NOMO-1 (cell line): Measurements from ENCODE around the gene NUP188.

Experiments used
- DNase-seq, 2 experiments: peaks; one replicate each; lab custom pipeline; 2025; ENCODE audit not compliant: unreplicated experiment in 2 of 2; lab: John Stamatoyannopoulos, UW

NUP188 gene

GRCh38 chr9:128947527-128948301, at the start of gene NUP188, which contains the start of gene DOLK:
Gene NUP188 (plus strand): TSS chr9:128947699. CDS start chr9:128947720, 21 bp downstream.
Gene DOLK (minus strand): TSS chr9:128947603. CDS start chr9:128947303, 300 bp downstream.
- DNase-seq: peak; percentile 84 to 95

- DNase-seq: no peak
Measured at GRCh38 chr9:128898382-128898781, 49.1 kb upstream of the NUP188 start.

- no peak for DNase-seq
Measured at GRCh38 chr9:128898845-128899565, 48.5 kb upstream of the NUP188 start.

GRCh38 chr9:128899566-128900322, 47.8 kb upstream of the NUP188 start:
- peak in 1 of 2 experiments; percentile 33 for DNase-seq

- DNase-seq: no peak
Measured at GRCh38 chr9:128901379-128901778, 46.1 kb upstream of the NUP188 start.

GRCh38 chr9:128901822-128902221, 45.7 kb upstream of the NUP188 start:
- no peak for DNase-seq

DNA sequence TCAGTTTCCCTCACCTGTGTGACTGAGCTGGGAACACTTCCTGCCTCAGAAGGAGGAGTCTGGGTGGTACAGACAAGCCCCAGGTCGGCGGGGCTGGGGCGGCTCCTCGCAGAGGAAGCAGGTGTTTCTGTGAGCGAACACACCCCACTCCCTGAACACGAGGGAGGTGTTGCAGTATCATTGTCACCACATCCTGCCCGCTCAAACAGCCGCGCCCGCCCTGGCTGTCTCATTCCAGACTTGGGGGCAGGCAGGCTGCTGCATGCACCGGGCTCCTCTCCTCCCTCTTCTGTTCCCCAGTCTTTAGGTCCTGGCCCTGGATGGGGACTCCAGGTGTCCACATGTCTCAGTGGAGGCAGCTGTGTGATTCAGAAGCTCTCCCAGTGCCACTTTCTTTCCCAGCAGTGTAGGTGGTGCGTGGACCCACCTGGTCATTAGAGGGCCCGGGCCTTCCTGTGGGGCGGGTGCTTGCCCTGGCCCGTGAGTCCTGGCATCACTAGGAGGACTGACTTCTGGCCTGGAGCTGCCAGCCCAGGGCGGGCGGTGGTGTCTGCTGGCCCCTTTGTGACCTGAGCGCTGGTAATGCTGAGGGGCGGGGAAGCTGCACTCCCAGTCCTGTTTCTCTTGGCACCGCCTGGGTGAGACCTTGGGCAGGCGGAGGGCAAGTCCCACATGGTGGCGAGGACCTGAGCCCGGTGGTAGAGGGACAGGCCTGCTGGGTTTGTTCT, 45.0 kb upstream of the NUP188 start:
- peak; percentile 29 to 35 for DNase-seq

DNA sequence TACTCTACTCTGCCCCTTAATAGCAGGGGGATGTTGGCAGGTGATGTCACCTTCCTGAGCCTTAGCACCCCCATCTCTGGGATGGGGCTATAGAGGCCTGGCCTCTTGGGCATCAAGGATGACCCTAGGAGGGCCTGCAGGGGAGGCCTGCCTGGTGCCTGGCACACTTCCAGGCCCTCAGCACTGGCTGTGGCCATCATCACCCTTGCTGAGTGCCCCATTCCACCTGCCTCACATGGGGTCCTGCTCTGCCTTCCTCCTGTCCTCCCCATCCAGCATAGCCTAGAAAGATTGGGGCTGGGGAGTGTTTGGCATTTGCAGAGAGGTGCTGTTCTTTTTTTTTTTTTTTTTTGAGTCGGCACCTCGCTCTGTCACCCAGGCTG, 44.4 kb upstream of the NUP188 start:
- no peak for DNase-seq

DNA sequence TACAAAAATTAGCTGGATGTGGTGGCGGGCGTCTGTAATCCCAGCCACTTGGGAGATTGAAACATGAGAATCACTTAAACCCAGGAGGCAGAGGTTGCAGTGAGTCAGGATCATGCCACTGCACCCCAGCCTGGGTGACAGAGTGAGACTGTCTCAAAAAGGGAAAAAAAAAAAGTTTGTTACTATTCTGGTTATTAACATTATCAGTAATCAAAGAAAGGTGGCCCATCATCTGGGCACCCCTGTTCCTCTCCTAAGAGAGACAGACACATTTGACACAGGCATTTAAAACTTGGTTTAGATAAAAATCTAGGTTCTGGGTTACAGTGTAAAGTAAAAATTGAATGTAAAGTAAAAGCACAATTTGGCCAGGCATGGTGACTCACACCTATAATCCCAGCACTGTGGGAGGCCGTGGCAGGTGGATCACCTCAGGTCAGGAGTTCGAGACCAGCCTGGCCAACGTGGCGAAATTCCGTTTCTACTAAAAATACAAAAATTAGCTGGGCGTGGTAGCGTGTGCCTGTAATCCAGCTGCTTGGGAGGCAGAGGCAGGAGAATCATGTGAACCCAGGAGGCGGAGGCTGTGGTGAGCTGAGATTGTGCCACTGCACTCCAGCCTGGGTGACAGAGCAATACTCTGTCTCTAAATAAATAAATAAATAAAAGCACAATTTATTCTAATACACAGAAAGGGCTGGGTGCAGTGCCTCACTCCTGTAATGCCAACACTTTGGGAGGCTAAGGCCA, 43.5 kb upstream of the NUP188 start:
- no peak for DNase-seq

DNA sequence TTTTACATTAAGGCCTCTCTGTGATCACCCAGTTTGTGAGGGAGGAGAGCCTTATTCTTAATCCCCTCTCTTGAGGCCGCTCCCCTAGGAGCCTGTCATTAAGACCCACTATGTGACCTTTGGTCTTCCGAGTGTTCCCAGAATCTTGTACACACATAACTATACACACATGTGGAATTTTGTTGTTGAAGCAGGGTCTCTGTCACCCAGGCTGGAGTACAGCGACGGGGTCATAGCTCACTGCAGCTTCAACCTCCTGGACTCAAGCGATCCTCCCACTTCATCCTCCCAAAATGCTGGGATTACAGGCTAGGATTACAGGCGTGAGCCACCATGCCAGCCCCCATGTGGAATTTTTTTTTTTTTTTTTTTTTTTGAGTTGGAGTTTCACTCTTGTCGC, 41.5 kb upstream of the NUP188 start:
- DNase-seq: no peak

GRCh38 chr9:128906741-128907140, 40.8 kb upstream of the NUP188 start:
- DNase-seq: no peak

DNA sequence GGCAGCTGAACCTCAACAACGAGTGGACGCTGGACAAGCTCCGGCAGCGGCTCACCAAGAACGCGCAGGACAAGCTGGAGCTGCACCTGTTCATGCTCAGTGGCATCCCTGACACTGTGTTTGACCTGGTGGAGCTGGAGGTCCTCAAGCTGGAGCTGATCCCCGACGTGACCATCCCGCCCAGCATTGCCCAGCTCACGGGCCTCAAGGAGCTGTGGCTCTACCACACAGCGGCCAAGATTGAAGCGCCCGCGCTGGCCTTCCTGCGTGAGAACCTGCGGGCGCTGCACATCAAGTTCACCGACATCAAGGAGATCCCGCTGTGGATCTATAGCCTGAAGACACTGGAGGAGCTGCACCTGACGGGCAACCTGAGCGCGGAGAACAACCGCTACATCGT, 39.1 kb upstream of the NUP188 start:
- DNase-seq: no peak

DNA sequence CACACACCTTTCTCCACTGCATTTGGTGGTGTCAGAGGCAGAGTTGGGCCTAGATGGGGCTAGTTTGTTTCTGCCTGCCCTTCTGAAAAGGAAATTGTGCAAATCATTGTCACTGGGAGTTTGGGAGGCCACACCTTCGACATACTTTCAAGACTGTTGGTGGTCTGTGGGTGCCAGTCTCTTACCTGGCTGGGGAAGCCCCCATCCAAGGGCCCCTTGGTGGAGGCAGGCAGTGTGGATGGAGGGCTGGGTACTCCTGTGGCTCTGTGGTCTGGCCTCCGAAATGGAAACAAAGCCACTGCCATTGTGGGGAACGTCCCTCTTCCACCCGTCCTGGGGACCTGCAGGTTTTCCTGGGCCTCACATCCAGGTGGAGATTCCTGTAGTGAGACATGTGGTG, 37.6 kb upstream of the NUP188 start:
- DNase-seq: no peak

DNA sequence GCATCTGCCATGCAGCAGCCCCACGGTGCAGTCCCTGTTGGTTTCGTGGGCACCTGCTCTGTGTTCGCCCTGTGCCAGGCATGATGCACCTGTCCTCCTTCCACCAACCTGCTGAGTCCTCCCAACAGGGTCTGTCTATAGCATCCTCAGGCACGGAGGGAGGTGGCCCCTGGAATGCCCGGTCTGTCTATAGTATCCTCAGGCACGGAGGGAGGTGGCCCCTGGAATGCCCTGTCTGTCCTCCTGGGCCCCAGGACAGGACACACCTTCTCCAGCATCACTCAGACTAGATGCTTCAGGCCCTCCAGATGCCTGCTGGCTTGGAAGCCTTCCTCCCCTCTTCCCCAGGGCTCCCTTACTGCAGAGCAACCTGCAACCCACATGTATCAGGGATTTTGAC, 36.6 kb upstream of the NUP188 start:
- DNase-seq: no peak

DNA sequence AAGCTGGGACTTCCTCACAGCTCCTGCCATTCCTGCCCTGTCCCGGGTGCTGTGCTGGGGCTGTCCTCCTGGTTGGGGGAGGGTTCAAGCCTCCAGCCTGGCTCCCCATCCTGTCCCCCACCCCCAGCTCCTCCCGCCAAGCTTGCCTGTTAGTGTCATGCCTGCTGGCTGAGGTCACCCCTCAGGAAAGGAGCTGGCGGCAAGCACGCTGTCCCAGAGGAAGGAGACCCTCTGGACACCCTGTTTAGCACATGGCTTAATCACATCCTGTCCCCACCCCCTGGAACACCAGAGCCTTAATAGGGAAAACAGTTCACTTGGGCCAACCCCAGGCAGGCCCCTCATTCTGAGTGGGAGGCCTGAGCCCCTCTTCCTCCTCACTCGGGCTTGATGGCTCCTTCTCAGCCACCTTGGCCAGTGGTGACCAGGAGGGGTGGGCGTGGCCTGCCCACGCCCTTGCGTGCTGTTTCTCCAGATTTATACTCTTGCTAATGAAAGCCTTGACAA, 35.9 kb upstream of the NUP188 start:
- no peak for DNase-seq

- DNase-seq: no peak
Measured at GRCh38 chr9:128912270-128912853, 35.1 kb upstream of the NUP188 start.

DNA sequence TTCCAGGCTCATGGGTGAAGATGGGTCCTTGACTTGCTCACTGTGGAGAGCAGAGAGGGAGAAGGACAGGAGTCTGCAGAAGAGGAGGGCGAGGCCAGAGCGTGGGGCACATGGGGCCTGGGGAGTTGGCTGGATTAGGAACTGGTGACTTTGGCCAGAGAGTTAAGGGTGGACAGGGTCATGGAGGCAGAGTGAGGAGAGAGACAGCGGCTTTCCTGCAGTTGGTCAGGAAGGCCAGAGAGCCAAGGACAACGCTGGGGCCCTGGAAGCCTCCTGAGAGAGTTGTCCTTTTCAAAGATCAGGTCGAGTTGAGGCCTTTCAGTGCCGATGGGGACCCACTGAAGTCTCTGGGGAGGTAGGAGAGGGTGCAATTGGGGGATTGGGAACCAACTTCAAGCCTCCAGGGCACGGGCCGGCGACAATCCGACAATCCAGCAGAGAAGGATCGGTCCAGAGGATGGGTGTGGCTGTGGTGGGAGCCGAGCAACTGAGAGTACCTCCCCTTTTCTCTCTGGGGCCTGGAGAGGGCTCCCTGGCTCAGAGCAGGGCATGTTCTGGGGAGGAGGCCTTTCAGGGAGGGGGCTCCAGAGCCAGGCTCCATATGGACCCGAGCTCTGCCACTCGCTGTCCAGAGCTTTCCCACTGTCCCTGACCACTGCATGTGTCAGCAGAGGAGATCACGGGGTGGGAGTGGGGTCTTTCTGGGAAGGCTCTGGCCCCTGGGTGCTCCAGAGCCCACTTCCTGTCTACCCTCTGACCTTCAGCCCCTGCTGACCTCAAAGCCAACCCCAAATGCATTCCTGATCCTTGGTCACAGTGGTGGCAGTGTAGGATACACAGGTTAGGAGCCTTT, 34.2 kb upstream of the NUP188 start:
- DNase-seq: no peak

GRCh38 chr9:128913995-128914772, 33.3 kb upstream of the NUP188 start:
- no peak for DNase-seq
